ENCODE results near the gene BAAT. TPM values are rescaled to one million over a fixed set of nuclear protein-coding genes. Genes with fewer than 3 reads are reported as not detected.
A peak's percentile ranks its signal among the peaks of the same experiment; 100 is the strongest.

Gene BAAT
- total and polyA plus RNA-seq, 2 of the 13 experiments (the other 11 are each of a cell fraction or from before 2014, with no cell fraction given): 0.71 to 7.9 TPM

- TF ChIP-seq MEF2D (CRISPR knock-in tag; IDR thresholded peaks at IDR 0.05) (0 out of 2 replicates have a peak, but pooled peaks have one; percentile 9), NFIB (CRISPR knock-in tag; IDR thresholded peaks at IDR 0.05; ENCODE audit: borderline replicate concordance) (no peak), TEAD3 (CRISPR knock-in tag; optimal IDR thresholded peaks at IDR 0.05; ENCODE audit: borderline replicate concordance) (peak; percentile 87), ZNF17 (CRISPR knock-in tag; IDR thresholded peaks at IDR 0.05) (no peak), ZNF766 (CRISPR knock-in tag; IDR thresholded peaks at IDR 0.05; ENCODE audit: borderline replicate concordance) (0 out of 2 replicates have a peak, but pooled peaks have one; percentile 14), NR3C1 (CRISPR knock-in tag; IDR thresholded peaks at IDR 0.05) (no peak), ZNF292 (CRISPR knock-in tag; IDR thresholded peaks at IDR 0.05; ENCODE audit: borderline replicate concordance, low read depth) (peak; percentile 76; the same call in 1 of the 2 replicates), NFE2 (CRISPR knock-in tag; IDR thresholded peaks at IDR 0.05) (no peak), TFE3 (CRISPR knock-in tag; IDR thresholded peaks at IDR 0.05) (0 out of 2 replicates have a peak, but pooled peaks have one; percentile 60), ZFY (CRISPR knock-in tag; IDR thresholded peaks at IDR 0.05) (peak; percentile 14), FOXK2 (IDR thresholded peaks at IDR 0.05) (no peak), TBX3 (IDR thresholded peaks at IDR 0.05; ENCODE audit: borderline replicate concordance) (peak; percentile 34; the same call in 1 of the 2 replicates), KAT8 (CRISPR knock-in tag; IDR thresholded peaks at IDR 0.05) (peak; percentile 76), SALL1 (CRISPR knock-in tag; IDR thresholded peaks at IDR 0.05) (peak; percentile 87; the same call in 1 of the 2 replicates), HOXD1 (CRISPR knock-in tag; IDR thresholded peaks at IDR 0.05) (peak; percentile 24; the same call in 1 of the 2 replicates), AKAP8 (CRISPR knock-in tag; IDR thresholded peaks at IDR 0.05) (no peak), TEF (CRISPR knock-in tag; IDR thresholded peaks at IDR 0.05) (no peak), RFXANK (CRISPR knock-in tag; IDR thresholded peaks at IDR 0.05) (0 out of 2 replicates have a peak, but pooled peaks have one; percentile 50), RFXAP (CRISPR knock-in tag; IDR thresholded peaks at IDR 0.05; ENCODE audit: borderline replicate concordance) (no peak), ZNF33B (CRISPR knock-in tag; IDR thresholded peaks at IDR 0.05) (0 out of 2 replicates have a peak, but pooled peaks have one; percentile 1), ZGPAT (CRISPR knock-in tag; IDR thresholded peaks at IDR 0.05) (peak; percentile 64), HDAC2 (CRISPR knock-in tag; IDR thresholded peaks at IDR 0.05) (peak; percentile 85), JARID2 (CRISPR knock-in tag; IDR thresholded peaks at IDR 0.05; ENCODE audit: insufficient replicate concordance) (no peak), ZNF83 (CRISPR knock-in tag; IDR thresholded peaks at IDR 0.05; ENCODE audit: borderline replicate concordance) (no peak)
- TF ChIP-seq, protein P1, sequence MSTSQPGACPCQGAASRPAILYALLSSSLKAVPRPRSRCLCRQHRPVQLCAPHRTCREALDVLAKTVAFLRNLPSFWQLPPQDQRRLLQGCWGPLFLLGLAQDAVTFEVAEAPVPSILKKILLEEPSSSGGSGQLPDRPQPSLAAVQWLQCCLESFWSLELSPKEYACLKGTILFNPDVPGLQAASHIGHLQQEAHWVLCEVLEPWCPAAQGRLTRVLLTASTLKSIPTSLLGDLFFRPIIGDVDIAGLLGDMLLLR (CRISPR knock-in tag; IDR thresholded peaks at IDR 0.05): no peak
- TF ChIP-seq, protein P2, sequence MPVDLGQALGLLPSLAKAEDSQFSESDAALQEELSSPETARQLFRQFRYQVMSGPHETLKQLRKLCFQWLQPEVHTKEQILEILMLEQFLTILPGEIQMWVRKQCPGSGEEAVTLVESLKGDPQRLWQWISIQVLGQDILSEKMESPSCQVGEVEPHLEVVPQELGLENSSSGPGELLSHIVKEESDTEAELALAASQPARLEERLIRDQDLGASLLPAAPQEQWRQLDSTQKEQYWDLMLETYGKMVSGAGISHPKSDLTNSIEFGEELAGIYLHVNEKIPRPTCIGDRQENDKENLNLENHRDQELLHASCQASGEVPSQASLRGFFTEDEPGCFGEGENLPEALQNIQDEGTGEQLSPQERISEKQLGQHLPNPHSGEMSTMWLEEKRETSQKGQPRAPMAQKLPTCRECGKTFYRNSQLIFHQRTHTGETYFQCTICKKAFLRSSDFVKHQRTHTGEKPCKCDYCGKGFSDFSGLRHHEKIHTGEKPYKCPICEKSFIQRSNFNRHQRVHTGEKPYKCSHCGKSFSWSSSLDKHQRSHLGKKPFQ (CRISPR knock-in tag; IDR thresholded peaks at IDR 0.05; ENCODE audit: insufficient replicate concordance): peak; percentile 0
Measured at GRCh38 chr9:101354143-101354764, 30.6 kb downstream of the BAAT start (continued).

Measured in HepG2 (cell line).